Fibroblast of skin of left quadriceps (primary cell): ENCODE measurements around the gene FAM81A.

ENCODE experiments used
- DNase-seq, 2 experiments: peaks; one replicate each; pipeline ENCODE4 v3.0.0-alpha.2; 2013; ENCODE audit warnings: low read depth in 2 of 2

Gene FAM81A

DNA sequence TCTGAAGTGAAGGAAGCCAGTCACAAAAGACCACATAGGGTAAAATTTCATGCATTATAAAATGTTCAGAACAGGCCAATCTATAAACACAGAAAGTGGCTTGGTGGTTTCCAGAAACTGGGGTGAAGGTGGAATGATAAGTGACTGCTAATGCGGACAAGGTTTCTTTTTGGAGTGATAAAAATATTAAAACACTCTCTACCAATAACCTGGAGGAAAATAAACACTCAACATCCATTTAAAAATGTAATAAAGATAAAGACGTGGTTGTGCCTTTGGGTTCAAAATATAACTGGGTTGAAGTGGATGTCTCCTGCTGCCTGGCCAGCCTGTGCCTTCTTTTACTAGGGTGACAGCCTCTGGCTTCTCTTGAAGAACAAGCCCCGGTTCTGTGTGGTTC lies 102.7 kb downstream of the FAM81A start:
- no peak for DNase-seq

DNA sequence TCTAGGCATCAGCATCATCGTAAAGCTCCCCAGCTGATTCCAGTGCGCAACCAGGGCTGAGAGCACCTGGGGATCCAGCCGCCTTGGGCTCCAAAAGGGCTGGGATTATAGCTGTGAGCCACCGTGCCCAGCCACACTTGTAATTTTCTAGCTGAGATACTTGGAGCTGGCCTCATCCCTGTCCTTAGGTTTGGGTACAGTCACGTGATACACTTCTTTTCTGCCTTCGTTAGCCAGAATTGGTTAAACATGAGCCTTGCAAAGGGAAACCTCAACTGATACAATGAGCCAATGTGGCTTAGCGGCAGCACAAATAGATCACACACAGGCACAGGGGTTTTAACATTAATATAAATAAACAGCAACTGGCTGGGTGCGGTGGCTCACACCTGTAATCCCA lies 103.8 kb downstream of the FAM81A start:
- DNase-seq: no peak

DNA sequence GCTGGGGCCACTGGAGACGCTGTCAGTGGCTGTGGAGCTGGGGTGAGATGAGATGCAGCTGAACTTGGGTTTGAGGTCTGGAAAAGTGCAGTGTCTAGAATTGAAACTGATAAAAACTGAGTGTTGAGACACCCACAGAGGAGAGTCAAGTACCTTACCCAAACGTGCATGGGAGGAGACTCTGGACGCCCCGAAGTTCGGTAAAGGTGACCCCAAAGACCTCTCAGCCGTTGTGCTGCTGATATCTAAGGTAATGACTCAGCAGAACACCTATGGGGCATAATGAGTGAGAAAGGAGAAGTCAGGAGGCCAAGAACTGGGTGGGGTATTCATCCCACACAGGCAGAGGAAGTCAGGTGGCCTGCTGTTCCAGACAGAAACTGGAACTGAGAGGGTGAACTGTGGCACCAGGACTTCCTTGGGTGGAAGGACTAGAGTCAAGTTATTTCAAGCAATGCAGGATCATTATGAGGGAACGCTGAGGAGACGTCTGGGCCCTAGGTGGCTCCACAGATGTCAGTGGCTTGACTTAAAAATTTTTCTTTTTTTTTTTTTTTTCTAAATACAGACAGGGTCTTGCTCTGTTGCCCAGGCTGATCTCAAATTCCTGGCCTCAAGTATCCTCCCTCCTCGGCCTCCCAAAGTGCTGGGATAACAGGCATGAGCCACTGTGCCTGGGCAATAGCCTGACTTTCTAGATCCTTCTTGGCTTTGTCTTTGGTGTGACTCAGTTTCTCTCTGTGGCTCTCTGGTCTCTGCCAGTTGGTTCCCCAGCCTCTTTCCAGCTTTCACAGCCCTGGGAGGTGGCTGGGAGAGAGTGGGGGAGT lies 105.9 kb downstream of the FAM81A start:
- DNase-seq: no peak

DNA sequence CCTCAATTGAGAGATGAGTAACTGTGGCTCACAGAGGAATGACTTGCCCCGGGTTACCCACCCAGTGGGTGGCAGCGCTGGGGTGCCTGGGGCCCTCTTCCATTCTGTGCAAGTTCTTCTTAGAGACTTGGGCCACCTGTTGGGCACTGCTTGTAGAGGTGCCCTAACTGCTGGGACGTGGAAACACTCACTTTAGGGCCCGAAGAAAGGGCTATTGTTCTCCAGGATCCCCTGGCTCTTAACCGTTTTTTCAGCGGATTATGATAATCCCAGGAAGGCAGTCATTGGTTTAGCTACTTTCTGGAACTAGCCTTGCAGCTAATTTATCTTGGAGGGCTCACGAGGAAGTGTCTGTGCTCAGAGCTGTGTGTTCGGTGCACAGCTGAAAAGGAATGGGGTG lies 107.6 kb downstream of the FAM81A start:
- DNase-seq: no peak

DNA sequence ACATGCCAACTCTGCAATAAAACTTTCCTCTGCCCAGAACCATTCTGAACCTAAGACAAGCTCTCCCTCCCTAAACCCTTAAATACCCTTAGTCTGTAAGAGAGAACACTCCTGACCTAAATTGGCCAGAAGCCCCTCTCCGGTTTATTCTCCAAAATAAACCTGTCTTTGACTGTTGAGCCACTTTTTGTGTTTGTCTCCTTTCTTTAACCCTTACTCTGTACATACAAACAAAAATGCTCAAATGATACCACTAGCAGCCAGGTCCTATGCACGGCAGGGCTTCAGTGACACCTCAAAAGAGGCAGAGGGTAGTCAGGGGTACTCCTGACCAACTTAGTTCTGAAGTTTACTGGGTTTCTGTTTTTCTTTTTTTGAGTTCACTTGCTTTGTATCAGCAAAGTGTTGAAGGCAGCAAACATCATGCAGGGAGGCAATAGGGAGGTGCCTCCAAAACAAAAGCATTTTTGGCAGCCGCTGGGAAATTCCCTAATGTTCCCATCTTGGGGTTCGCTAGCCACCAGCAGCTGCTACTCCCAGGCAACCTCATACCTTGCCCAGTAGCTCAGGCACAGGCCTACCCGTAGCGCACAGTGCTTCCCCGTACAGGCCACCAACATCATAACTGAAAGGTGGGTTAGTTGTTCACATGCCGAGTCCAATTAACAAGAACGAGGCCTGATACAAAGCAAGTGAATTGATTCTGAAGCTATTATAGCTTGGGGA lies 110.7 kb downstream of the FAM81A start:
- no peak for DNase-seq

DNA sequence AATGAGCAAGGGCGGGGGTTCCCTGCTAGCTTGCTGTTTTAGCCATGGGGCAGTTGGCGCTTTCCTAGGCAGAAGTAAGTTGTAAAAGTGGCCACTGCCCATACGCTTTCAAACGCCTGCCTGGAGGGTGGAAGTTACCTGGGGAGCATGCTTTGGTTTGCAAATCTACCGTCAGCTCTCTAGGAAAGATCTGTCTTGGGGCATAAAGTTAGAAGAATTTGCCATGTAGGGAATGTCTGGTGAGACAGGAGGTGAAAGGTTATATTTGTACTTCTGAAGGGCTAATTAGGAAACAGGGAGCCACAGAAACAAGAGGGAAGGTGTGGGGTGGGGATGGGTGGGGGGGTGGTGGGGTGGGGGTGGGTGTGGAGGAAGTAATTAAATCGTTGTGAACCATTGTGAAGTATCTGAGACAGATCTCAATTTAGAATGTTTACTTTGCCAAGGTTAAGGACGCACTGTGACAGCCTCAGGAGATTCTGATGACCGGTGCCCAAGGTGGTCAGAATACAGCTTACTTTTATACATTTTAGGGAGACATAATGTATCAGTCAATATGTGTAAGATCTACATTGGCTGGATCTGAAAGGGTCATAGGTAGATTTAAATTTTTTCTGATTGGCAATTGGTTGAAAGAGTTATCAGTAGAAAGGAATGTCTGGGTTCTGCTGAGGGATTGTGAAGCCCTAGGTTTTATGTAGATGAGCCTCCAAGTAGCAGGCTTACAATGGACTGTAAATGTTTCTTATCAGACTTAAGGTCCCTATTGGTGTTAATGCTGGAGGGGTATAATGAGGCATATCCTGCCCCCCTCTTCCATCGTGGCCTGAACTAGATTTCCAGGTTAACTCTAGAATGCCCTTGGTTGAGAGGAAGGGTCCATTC lies 111.6 kb downstream of the FAM81A start:
- no peak for DNase-seq

DNA sequence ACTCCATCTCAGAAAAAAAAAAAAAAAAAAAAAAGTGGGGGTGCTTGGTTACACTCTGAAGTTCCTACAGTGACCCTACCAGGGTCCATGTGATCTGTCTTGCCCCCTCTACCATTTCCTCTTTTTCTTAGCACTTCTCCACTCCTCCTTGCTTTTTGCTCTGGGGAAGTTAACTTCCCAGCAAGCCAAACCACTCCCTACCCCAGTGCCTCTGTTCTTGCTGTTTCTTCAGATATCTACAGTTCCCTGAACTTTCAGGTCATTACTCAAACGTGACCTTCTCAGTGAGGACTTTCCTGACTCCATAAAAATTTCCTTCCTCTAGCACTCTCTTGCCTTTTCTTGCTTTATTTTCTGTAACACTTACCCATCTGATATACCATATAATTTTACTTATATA lies 112.5 kb downstream of the FAM81A start:
- DNase-seq: no peak

DNA sequence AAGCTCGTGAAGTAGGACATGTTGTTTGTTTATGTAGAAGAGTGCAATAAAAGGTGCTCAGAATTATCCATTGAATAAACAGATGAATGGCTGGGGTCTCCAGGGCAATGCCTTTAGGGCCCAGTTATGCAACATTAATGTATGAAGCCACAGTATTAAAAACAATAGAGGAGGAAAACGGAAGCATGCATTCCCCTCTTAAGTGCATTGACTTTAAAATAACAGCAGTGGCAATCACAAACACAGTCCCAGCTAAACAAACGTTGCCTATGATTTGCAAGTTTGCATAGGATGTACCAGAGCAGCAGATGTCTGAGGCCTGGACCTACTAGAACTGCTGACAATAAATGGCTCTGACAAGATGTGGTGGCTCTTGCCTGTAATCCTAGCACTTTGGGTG lies 113.0 kb downstream of the FAM81A start:
- no peak for DNase-seq

DNA sequence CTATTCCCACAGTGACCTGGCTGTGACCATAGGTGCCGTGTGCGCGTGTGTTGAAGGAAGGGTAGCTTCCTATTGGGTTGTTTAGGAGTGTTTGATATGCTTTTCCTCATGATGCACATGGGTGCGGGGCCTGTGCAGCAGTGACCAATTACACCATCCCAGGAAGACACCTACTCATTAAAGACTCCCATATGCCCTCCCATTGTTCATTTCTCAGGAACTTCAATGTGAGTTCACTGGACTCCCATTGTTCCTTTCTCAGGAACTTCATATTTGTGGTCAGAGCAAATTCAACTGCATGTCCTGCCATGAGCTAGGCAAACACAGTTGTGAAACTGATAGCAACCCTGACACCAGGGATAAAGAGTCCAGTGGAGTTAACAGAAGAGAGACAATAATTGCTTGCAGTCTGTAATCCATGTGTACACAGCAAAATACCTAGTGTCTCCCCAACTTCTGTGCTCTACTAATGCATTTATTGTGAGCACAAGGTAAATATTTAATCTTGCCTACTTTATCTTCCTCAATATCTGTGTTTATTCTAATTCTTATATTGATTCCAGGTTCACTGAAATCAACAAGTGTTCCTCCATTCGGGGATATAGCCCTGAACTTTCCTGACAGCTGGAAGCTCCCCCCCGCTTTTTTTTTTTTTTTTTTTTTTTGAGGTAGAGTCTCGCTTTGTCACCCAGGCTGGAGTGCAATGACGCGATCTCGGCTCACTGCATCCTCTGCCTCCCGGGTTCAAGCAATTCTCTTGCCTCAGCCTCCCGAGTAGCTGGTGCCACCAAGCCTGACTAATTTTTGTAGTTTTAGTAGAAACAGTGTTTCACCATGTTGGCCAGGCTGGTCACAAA lies 116.1 kb downstream of the FAM81A start:
- no peak for DNase-seq

DNA sequence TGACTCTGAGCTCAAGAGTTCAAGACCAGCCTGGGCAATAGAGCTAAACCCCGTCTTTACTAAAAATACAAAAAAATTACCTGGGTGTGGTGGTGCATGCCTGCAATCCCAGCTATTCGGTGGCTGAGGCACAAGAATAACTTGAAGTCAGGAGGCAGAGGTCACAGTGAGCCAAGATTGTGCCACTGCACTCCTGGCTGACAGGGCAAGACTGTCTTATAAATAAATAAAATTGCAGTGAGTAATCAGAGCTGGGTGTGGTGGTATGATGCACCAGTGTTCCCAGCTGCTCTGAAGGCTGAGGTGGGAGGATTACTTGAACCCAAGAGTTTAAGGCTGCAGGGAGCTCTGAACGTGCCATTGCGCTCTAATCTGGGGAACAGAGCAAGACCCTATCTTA lies 117.7 kb downstream of the FAM81A start:
- no peak for DNase-seq

DNA sequence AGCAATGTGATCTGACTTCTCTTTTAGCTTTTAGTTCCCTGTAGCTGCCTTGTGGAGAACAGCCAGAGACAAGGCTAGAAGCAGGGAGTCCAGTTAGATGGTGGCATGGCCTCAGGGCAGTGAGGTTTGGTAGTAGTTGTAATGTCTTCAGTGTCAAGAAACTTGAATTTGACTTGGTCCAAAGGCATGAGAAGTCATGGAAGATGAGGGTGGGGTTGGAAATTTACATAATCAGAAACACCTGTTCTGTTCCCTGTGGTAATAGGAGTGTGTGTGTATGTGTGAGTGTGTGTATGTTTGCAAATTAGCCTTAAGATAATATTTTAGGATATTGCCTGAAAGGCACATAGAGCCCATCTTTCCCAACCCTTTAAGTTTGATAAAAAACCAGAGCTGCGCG lies 118.4 kb downstream of the FAM81A start:
- DNase-seq: no peak

DNA sequence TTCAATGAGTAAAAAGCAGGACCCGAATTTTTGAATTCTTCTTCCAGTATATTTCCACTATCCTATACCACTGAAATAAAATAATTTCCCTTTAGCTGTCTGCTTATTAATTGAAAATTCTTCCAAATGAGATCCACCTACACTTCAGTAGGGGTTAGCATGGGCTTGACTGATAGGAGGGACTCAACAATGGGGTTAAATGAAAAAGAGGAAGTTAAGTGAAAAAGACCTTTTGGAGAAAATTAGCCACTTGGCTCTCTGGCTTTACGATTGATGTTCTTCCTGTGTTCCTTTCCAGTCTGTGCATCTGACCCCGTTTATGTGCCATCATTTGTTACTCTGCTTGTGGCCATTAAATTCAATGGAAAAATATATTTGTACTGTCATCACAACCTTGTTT lies 119.6 kb downstream of the FAM81A start:
- DNase-seq: no peak

DNA sequence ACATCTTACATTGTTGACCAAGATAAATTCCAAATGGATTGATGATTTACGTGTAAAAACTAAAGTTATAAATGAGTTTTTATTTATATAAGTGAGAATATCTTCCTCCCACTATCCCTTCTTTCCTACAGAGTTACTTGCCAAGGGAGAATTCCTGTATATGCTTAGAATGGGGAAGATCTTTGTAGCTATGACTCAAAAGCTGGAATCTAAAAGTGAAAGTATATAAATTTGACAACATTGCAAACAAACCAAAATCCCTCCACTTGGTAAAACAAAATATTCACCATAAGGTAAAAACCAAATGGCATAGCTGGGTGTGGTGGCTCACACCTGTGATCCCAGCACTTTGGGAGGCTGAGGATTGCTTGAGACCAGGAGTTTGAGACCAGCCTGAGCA lies 120.9 kb downstream of the FAM81A start:
- no peak for DNase-seq

DNA sequence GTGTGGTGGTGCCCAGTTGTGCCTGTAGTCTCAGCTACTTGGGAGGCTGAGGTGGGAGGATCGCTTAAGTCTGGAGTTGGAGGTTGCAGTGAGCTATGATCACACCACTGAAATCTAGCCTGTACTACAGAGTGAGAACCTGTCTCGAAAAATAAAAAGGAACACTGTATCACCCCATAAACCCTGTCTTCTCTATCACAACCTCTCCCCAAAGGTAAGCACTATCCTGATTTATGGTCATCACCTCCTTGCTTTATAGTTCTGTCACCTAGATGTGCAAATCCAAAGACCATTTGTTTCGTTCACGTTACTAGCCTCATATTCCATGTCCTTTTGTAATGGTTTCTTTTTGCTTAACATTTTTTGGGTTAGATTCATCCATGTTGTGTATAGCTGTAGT lies 123.6 kb downstream of the FAM81A start:
- no peak for DNase-seq

DNA sequence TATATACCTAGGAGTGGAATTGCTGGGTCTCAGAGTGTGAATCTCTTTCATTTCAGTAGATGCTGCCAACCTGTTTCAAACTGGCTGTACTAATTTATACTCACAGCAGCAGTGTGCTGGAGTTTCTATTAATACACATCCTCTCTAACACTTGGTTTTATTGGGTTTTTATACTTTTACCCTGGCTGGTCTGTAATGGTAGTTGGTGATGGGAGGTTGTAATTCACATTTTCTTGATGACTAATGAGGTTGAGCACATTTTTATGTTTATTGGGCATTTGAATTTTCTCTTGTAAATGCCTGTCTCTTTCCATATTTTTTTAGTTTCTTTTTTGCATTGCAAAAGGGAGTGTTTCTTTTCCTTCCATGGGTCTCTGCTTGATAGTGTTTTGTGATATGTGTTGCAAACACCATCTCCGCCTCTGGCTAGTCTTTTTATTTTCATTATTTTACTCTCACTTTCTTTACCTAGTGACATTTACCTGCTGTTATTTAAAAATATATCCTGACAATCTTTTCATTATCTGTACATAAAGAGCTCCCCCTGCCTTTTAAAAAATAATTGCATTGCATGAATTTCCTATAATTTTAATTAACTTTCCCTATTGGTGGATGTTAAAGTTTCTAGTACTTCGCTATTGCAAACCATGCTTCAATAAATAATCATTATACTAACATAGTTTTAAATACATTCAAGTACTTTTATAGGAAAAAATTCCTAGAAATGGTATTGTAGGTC lies 124.6 kb downstream of the FAM81A start:
- DNase-seq: no peak

DNA sequence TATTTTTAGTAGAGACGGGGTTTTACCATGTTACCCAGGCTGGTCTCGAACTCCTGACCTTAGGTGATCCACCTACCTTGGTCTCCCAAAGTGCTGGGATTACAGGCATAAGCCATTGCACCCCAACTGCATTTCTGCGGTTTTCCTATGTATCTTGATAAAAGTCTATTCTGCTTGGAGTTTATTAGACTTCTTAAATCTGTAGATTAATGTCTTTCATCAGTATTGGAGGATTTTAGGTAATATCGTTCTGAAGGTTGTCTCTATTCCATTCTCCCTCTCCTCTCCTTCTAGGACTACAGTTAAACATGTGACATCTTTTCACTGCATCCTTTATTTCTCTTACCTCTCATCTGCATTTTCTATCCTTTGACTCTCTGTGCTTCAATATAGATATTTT lies 127.3 kb downstream of the FAM81A start:
- no peak for DNase-seq

DNA sequence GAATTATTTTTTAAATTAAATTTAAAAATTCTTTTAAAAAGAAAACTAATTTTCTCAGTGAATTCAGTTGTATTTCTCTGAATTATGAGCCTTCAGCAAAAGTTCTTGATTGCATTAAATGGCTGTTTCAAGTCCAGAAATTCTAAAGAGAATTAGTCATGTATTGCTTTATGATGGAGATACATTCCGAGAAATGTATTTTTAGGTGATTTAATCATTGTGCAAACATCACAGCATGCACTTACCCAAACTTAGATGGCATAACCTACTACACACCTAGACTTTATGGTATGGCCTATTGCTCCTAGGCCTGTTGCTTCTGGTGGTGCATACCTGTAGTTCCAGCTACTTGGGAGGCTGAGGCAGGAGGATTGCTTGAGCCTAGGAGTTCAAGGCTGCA lies 129.3 kb downstream of the FAM81A start:
- no peak for DNase-seq

DNA sequence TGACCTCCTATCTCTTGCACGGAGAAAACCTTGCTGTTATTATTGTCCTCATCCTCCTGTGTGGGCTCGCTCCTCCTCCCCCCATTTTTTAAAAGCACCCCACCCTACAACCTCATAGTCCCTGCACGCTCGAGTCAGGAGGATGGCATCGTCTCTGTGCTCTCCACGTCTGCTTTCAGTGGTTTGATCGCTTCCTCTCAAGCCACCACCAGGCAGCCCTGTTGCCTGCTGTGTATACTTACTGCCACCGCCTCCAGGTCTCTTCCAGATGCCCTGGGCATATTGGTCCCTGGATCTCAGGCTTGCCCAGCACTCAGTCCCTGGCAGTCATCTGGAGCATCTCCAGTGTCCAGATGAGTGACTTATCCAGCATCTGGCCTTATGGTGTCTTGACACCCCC lies 131.5 kb downstream of the FAM81A start:
- no peak for DNase-seq

DNA sequence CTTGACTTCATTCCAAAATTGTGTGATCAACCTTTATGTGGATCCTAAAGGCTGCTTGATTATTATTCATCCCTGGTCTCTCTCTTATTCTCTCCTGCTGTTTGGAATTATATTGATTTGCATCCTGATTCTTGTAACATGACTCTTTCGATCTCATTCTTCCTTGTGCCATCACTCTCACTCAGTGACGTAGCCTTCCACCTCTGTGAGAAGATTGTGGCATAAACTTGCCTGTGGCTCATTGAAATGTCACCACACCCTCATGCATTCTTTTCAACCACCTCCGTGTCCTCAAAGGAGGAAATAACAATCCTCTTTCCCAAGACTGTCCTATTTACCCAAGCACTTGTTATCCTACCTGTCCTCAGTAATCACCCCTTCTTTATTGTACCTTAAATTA lies 132.3 kb downstream of the FAM81A start:
- DNase-seq: no peak

DNA sequence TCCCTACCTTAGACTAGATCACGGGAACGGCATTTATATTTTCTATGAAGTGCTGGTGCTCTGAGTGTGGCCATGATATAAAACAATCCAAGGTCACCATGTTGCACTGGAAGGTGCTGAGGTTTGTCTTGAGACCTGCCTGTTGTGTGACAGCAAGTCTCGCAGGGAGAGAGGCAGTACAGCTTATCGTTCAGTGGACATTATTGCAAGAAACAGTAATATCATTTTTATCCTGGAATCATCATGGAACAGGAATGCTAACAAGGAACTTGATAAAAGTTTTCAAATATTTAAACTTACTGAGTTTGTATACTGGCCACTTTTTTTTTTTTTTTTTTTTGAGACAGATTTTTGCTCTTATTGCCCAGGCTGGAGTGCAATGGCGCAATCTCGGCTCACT lies 133.6 kb downstream of the FAM81A start:
- DNase-seq: no peak
